ENCODE measurements around the gene INHBA. TPM values are rescaled to one million over a fixed set of nuclear protein-coding genes. Genes with fewer than 3 reads are reported as not detected.

The INHBA gene
- total RNA-seq, 2 donors from 2014 or later, result 0.52 TPM; not detected in 1

DNA sequence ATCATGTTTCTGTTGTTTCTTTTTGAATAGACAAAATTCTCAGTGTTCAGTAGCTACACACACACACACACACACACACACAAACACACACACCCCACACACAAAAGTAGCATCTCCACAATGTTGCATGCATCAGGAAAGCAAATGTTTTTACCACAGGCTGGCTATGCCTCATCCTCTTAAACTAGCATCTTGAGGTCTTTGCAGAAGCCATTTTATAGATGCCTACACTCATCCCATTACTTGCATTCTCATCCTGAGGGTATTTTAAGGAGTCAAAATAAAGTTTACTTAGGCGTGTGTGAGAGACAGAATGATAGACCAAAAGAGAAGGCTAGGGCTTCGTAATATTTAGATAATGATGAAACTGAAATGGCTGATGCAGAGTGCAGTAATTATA is 7.9 kb upstream of the INHBA start:
- TF ChIP-seq, protein P1, sequence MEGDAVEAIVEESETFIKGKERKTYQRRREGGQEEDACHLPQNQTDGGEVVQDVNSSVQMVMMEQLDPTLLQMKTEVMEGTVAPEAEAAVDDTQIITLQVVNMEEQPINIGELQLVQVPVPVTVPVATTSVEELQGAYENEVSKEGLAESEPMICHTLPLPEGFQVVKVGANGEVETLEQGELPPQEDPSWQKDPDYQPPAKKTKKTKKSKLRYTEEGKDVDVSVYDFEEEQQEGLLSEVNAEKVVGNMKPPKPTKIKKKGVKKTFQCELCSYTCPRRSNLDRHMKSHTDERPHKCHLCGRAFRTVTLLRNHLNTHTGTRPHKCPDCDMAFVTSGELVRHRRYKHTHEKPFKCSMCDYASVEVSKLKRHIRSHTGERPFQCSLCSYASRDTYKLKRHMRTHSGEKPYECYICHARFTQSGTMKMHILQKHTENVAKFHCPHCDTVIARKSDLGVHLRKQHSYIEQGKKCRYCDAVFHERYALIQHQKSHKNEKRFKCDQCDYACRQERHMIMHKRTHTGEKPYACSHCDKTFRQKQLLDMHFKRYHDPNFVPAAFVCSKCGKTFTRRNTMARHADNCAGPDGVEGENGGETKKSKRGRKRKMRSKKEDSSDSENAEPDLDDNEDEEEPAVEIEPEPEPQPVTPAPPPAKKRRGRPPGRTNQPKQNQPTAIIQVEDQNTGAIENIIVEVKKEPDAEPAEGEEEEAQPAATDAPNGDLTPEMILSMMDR (IDR thresholded peaks at IDR 0.05), result no peak
- no peak for TF ChIP-seq POLR2A (IDR thresholded peaks at IDR 0.05)
- intact Hi-C loops (cut with DNase I), result no loop called here
- ATAC-seq (no peak), DNase-seq (no peak)
- Histone ChIP-seq H3K4me3 (no peak overlapping the region), H3K27ac (no peak overlapping the region), H3K4me1 (peaks cover 4% of the 10 kb centered on the region), H3K9me3 (no peaks in the 10 kb centered on the region), H3K36me3 (replicated peaks in 1 of 2; ENCODE audit: insufficient read depth in 1 of 2, low read depth in 2 of 2) (no peaks in the 10 kb centered on the region), H3K27me3 (no peaks in the 10 kb centered on the region)
- WGBS, 2 donors, result 59 to 65% methylated on average over 2 of the region's 2 CpGs

DNA sequence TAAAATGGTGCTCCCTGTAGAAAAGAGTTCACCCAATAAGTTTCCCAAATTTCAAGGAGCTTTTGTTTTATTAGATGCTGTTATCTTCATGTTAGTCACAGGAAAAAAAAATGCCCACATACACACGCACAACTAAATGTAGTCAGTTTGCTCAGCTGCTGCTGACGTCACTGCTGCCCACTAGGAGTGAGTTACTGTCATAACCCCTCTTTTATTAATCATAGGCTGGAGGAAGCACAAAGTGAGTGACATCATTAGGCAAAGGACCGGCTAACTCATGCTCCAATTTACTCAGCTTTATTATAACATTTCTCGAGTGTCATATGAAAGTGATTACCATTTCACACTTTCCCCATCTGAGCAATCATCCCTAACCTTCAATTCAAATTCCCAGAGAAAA is 6.7 kb upstream of the INHBA start:
- WGBS, 2 donors, result 42 to 43% methylated on average over 4 of the region's 4 CpGs
- Histone ChIP-seq H3K36me3 (replicated peaks in 1 of 2; ENCODE audit: insufficient read depth in 1 of 2, low read depth in 2 of 2) (no peaks in the 10 kb centered on the region), H3K27me3 (no peaks in the 10 kb centered on the region), H3K4me3 (no peak overlapping the region), H3K9me3 (no peaks in the 10 kb centered on the region), H3K4me1 (peaks cover 15% of the 10 kb centered on the region), H3K27ac (no peak overlapping the region)
- intact Hi-C loops (cut with DNase I), result no loop called here
- DNase-seq, result no peak
- no peak for ATAC-seq
- no peak for TF ChIP-seq POLR2A (IDR thresholded peaks at IDR 0.05)
- TF ChIP-seq, protein P1 (IDR thresholded peaks at IDR 0.05), result no peak

DNA sequence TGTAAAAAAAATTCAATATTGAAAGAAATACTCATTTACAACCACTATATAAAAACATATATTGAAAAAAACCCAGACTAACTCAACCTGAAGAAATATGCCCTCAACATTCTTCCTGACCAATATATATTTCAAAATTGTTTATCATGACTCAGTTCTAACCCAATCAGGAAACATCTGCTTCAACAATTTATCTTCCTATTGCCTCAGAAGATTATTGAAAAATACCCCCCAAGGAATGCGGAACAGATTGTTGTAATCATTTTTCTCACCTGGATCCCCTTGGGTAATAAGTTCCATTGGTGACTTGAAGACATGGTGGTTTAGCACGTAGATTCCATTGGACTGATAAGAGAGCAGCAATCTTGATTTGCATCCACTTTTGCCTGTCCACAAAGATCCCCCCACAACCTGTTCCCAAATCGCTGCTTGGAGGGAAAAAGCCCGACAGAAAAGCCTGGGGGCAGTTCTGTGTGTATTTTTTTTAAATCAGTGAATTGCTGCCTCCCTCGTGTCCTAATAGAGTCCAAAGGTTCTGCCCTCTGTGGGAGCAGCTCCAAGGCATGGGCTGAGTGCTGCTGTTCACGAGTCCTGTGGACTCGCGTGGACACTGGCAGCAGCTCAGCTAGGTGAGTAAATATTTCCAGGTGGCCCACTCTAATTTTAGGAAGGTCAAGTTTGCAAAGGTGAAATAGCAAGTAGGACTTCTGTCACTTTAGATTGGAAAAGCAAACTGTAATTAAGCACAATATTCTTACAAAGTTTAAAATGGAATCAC is 5.9 kb upstream of the INHBA start:
- peaks cover 15% of the 10 kb centered on the region for H3K4me1 ChIP-seq
- H3K9me3 ChIP-seq, result no peaks in the 10 kb centered on the region
- WGBS, 2 donors, result 48 to 52% methylated on average over 8 of the region's 8 CpGs
- TF ChIP-seq POLR2A (IDR thresholded peaks at IDR 0.05), result no peak
- TF ChIP-seq, protein P1 (IDR thresholded peaks at IDR 0.05), result no peak
- no peaks in the 10 kb centered on the region for H3K36me3 ChIP-seq (replicated peaks in 1 of 2; ENCODE audit: insufficient read depth in 1 of 2, low read depth in 2 of 2)
- ATAC-seq, result no peak
- no peaks in the 10 kb centered on the region for H3K27me3 ChIP-seq
- no peak overlapping the region for H3K27ac ChIP-seq
- intact Hi-C loops (cut with DNase I), result no loop called here
- DNase-seq, result no peak
- H3K4me3 ChIP-seq, result no peak overlapping the region

DNA sequence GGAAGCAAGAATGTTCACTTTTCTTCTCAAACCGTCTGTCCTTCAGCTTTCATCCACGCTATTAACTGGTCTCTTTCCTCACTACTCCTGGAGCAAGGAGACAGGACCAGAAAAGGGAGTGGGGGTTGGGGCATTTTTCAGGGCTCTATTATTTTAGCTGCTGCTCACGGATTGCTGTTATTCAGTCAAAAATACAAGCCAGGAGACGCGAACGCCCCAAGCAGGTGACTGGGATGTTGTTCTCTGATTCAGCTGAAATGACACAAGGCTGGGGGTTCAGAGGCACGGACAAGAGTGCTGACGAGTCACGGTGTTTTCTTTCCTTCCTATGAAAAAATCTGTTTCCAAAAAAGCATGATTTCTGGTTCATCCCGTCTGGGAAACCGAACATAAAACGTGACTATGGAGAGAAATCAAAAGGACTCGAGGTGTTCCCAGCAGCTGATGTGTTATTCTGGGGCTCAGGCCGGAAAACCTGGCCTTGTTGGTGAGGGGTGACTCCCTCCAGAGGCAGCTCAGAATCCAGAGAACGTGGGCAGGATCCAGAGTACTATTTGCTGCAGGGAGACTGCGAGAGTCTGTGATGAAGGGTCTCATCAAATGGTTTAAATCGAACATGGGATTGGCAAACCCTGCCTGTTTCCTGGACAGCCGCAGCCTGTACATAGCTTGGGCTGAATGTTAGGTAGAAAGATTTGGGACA is 3.5 kb upstream of the INHBA start:
- no peaks in the 10 kb centered on the region for H3K9me3 ChIP-seq
- no peak for ATAC-seq
- intact Hi-C loops (cut with DNase I), result no loop called here
- H3K4me1 ChIP-seq, result peaks cover 15% of the 10 kb centered on the region
- no peak for DNase-seq
- 63 to 67% methylated on average over 18 of the region's 18 CpGs for WGBS, 2 donors
- H3K27me3 ChIP-seq, result no peaks in the 10 kb centered on the region
- H3K27ac ChIP-seq, result no peak overlapping the region
- no peaks in the 10 kb centered on the region for H3K36me3 ChIP-seq (replicated peaks in 1 of 2; ENCODE audit: insufficient read depth in 1 of 2, low read depth in 2 of 2)
- TF ChIP-seq, protein P1 (IDR thresholded peaks at IDR 0.05), result no peak
- no peak for TF ChIP-seq POLR2A (IDR thresholded peaks at IDR 0.05)
- H3K4me3 ChIP-seq, result no peak overlapping the region
